ENCODE measurements around the gene RPA3.

Gene RPA3

GRCh38 chr7:7718492-7718891, at the start of gene RPA3:
TSS of gene RPA3 (minus strand) at chr7:7718607. CDS start at chr7:7640418, 78,189 bp downstream.
- DNase-seq (ENCODE audit: low read depth in 2 of 2) = no peak

GRCh38 chr7:7766671-7767070, 48.3 kb upstream of the RPA3 start:
- no peak for DNase-seq (ENCODE audit: low read depth in 2 of 2)

GRCh38 chr7:7765422-7765821, 47.0 kb upstream of the RPA3 start:
- no peak for DNase-seq (ENCODE audit: low read depth in 2 of 2)

- no peak for DNase-seq (ENCODE audit: low read depth in 2 of 2)
Observed at GRCh38 chr7:7764520-7765396, 46.4 kb upstream of the RPA3 start.

- DNase-seq (ENCODE audit: low read depth in 2 of 2) = no peak
Observed at GRCh38 chr7:7761974-7762779, 43.8 kb upstream of the RPA3 start.

- no peak for DNase-seq (ENCODE audit: low read depth in 2 of 2)
Observed at GRCh38 chr7:7761340-7761973, 43.0 kb upstream of the RPA3 start.

- DNase-seq (ENCODE audit: low read depth in 2 of 2) = no peak
Observed at GRCh38 chr7:7757576-7757975, 39.2 kb upstream of the RPA3 start.

- DNase-seq (ENCODE audit: low read depth in 2 of 2) = no peak
Observed at GRCh38 chr7:7756577-7756976, 38.2 kb upstream of the RPA3 start.

- no peak for DNase-seq (ENCODE audit: low read depth in 2 of 2)
Observed at GRCh38 chr7:7751243-7752092, 33.1 kb upstream of the RPA3 start.

GRCh38 chr7:7750571-7751242, 32.3 kb upstream of the RPA3 start:
- no peak for DNase-seq (ENCODE audit: low read depth in 2 of 2)

- no peak for DNase-seq (ENCODE audit: low read depth in 2 of 2)
Observed at GRCh38 chr7:7746458-7746857, 28.1 kb upstream of the RPA3 start.

GRCh38 chr7:7745966-7746365, 27.6 kb upstream of the RPA3 start:
- no peak for DNase-seq (ENCODE audit: low read depth in 2 of 2)

GRCh38 chr7:7745258-7745657, 26.9 kb upstream of the RPA3 start:
- no peak for DNase-seq (ENCODE audit: low read depth in 2 of 2)

GRCh38 chr7:7742223-7742622, 23.8 kb upstream of the RPA3 start:
- no peak for DNase-seq (ENCODE audit: low read depth in 2 of 2)

GRCh38 chr7:7740037-7740355, 21.6 kb upstream of the RPA3 start:
- no peak for DNase-seq (ENCODE audit: low read depth in 2 of 2)

GRCh38 chr7:7739204-7740036, 21.0 kb upstream of the RPA3 start:
- DNase-seq (ENCODE audit: low read depth in 2 of 2) = no peak

GRCh38 chr7:7738622-7739021, 20.2 kb upstream of the RPA3 start:
- DNase-seq (ENCODE audit: low read depth in 2 of 2) = no peak

GRCh38 chr7:7738177-7738576, 19.8 kb upstream of the RPA3 start:
- no peak for DNase-seq (ENCODE audit: low read depth in 2 of 2)

- no peak for DNase-seq (ENCODE audit: low read depth in 2 of 2)
Observed at GRCh38 chr7:7737674-7738073, 19.3 kb upstream of the RPA3 start.

GRCh38 chr7:7736671-7737070, 18.3 kb upstream of the RPA3 start:
- DNase-seq (ENCODE audit: low read depth in 2 of 2) = no peak

All from stimulated activated CD8-positive, alpha-beta memory T cell treated with anti-CD3 and anti-CD28 coated beads, Interleukin-7, amount 100 ng/mL, for 4 hours (primary cell).